Panc1 (cell line): Measurements from ENCODE around the gene KLHDC9. TPM values are rescaled to one million over a fixed set of nuclear protein-coding genes. Genes with fewer than 3 reads are reported as not detected.

Experiments
- ATAC-seq: fragments of 200-7000 bp; cut with Tn5 transposase; 2 replicates; pipeline ENCODE4 v1.9.1; 2020; ENCODE audit warnings: mild to moderate bottlenecking, moderate library complexity
- BruUV-seq: library from RNA; stranded (reverse); fragments of 400-500 nt; replicated peaks from 2 replicates; lab custom pipeline; 2021; lab: Mats Ljungman, UMichigan
- CTCF ChIA-PET: fragments of 300-600 bp; sonication (Branson Sonifier 250); formaldehyde crosslinking; loops from one replicate; lab custom pipeline; 2022; ENCODE audit warnings: antibody characterized with exemption; lab: Charles Lee
- POLR2A ChIA-PET: fragments of 300-600 bp; sonication (Branson Sonifier 250); formaldehyde crosslinking; loops from one replicate; lab custom pipeline; 2022; ENCODE audit warnings: antibody characterized with exemption; lab: Charles Lee
- DNase-seq: peaks from one replicate; pipeline ENCODE4 v3.0.0-alpha.2; 2010; ENCODE audit warnings: low read depth, low spot score
- H3K27ac ChIP-seq: 2 replicates; pipeline ENCODE4 v1.5.1; 2011; ENCODE audit warnings: mild to moderate bottlenecking, low read length, inconsistent platforms
- H3K27me3 ChIP-seq: fragments of 200-500 bp; sonication (Bioruptor generic); 2 replicates; pipeline ENCODE4 v1.6.0; 2014; ENCODE audit warnings: low read length, inconsistent platforms; ENCODE audit not compliant: control insufficient read depth, insufficient read depth
- H3K36me3 ChIP-seq: fragments of 200-500 bp; sonication (Bioruptor generic); 2 replicates; pipeline ENCODE4 v1.5.1; 2014; ENCODE audit warnings: inconsistent platforms, mild to moderate bottlenecking, low read length, moderate library complexity; ENCODE audit not compliant: control insufficient read depth, insufficient read depth
- H3K4me1 ChIP-seq: 2 replicates; pipeline ENCODE4 v1.5.1; 2011; ENCODE audit warnings: inconsistent platforms, mild to moderate bottlenecking, low read length, moderate library complexity; ENCODE audit not compliant: control insufficient read depth, insufficient read depth
- H3K4me3 ChIP-seq, 2 experiments: 2 replicates each; pipeline ENCODE4 v1.5.1; 2011 to 2012; ENCODE audit warnings: low read depth in 2 of 2, low read length in 2 of 2, mild to moderate bottlenecking in 2 of 2, inconsistent platforms in 1 of 2, moderate library complexity in 1 of 2
- H3K9me3 ChIP-seq: fragments of 200-500 bp; sonication (Bioruptor generic); 2 replicates; pipeline ENCODE4 v1.5.1; 2014; ENCODE audit warnings: low read depth, mild to moderate bottlenecking, inconsistent platforms, low read length, moderate library complexity; ENCODE audit not compliant: control insufficient read depth, insufficient read depth
- POLR2AphosphoS5 ChIP-seq: IDR thresholded peaks from 2 replicates; pipeline ENCODE4 v1.6.1; 2012; ENCODE audit warnings: mild to moderate bottlenecking, low read depth, low read length, moderate library complexity
- REST ChIP-seq, 2 experiments: IDR thresholded peaks; 2 replicates each; pipeline ENCODE4 v1.6.1; 2011 to 2012; ENCODE audit warnings: low read depth in 2 of 2, control low read depth in 1 of 2, low read length in 1 of 2, mild to moderate bottlenecking in 1 of 2, moderate library complexity in 1 of 2; ENCODE audit not compliant: insufficient read depth in 1 of 2
- SIN3A ChIP-seq: IDR thresholded peaks from 2 replicates; pipeline ENCODE4 v1.6.1; 2012; ENCODE audit warnings: low read depth, mild to moderate bottlenecking, low read length, moderate library complexity, borderline replicate concordance; ENCODE audit not compliant: insufficient read depth
- TCF7L2 ChIP-seq: IDR thresholded peaks from 2 replicates; pipeline ENCODE4 v1.6.1; 2011; ENCODE audit warnings: mild to moderate bottlenecking, low read depth, low read length, inconsistent platforms
- in situ Hi-C: cut with HindIII; loops from 2 replicates; pipeline ENCODE4 v1.10.0; 2016; ENCODE audit warnings: low sequenced_read_pairs, low pct_unique_long_range_greater_than_20kb
- intact Hi-C: fragments of 100-400 bp; cut with micrococcal nuclease; formaldehyde crosslinking; loops from one replicate; pipeline ENCODE4 v1.10.0; 2022; ENCODE audit not compliant: unreplicated experiment
- total RNA-seq: library from RNA; stranded (reverse); gene quantifications from one replicate; pipeline ENCODE4 v1.2.1, GENCODE V29; 2021; ENCODE audit not compliant: unreplicated experiment
- TF ChIP-seq, protein P1 (sequence below): fragments of 450-650 bp; IDR thresholded peaks from 2 replicates; pipeline ENCODE4 v1.5.1; 2017; ENCODE audit warnings: mild to moderate bottlenecking

The KLHDC9 gene
- total RNA-seq, 1 experiment from 2014 or later = 7.6 TPM

DNA sequence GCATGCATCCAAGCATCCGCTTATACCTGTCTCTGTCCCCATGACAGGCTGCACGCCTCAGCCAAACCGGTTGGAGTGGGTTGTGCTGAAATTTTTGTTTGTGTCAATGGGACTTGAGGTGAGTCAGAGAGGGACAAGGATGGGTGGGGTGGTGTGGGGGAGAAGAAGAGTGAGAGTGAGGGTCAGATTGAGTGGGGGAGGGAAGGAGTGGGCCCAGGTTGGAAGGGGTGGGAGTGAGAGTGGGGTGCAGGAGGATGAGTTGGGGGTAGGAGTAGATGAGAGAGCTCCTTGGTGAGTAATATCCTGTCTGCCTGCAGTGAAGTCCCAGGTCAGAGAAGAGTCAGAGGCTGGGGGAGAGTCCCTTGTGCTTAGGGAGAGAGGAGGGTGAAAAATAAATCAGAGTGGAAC is 5.5 kb upstream of the KLHDC9 start:
- TF ChIP-seq REST (IDR thresholded peaks at IDR 0.05; ENCODE audit: insufficient read depth in 1 of 2, low read depth in 2 of 2, low read length in 1 of 2) = no peak
- TF ChIP-seq SIN3A = no peak
- TF ChIP-seq, protein P1, sequence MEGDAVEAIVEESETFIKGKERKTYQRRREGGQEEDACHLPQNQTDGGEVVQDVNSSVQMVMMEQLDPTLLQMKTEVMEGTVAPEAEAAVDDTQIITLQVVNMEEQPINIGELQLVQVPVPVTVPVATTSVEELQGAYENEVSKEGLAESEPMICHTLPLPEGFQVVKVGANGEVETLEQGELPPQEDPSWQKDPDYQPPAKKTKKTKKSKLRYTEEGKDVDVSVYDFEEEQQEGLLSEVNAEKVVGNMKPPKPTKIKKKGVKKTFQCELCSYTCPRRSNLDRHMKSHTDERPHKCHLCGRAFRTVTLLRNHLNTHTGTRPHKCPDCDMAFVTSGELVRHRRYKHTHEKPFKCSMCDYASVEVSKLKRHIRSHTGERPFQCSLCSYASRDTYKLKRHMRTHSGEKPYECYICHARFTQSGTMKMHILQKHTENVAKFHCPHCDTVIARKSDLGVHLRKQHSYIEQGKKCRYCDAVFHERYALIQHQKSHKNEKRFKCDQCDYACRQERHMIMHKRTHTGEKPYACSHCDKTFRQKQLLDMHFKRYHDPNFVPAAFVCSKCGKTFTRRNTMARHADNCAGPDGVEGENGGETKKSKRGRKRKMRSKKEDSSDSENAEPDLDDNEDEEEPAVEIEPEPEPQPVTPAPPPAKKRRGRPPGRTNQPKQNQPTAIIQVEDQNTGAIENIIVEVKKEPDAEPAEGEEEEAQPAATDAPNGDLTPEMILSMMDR = no peak
- no peak for TF ChIP-seq POLR2AphosphoS5
- no peak for TF ChIP-seq TCF7L2
- no peaks in the 10 kb centered on the region for H3K9me3 ChIP-seq
- ATAC-seq = no peak
- ChIA-PET CTCF (interaction anchor here (1.1 kb wide), 1 partner anchor 51 kb away, joined by 4 read pairs; no protein-coding TSS in a partner anchor), POLR2A (interaction anchor here (0.6 kb wide), 1 partner anchor 25 kb away, joined by 9 read pairs; the partner anchor contains the start of genes NIT1 and PFDN2)
- H3K36me3 ChIP-seq = no peaks in the 10 kb centered on the region
- BruUV-seq = no TSS peak
- in situ Hi-C loops = no loop called here
- DNase-seq = no peak
- no peak overlapping the region for H3K4me3 ChIP-seq
- 0 out of 2 replicates have a peak, but pooled peaks cover 3% of the 10 kb centered on the region for H3K4me1 ChIP-seq
- no peak overlapping the region for H3K27ac ChIP-seq
- no peaks in the 10 kb centered on the region for H3K27me3 ChIP-seq
- intact Hi-C loops = no loop called here

DNA sequence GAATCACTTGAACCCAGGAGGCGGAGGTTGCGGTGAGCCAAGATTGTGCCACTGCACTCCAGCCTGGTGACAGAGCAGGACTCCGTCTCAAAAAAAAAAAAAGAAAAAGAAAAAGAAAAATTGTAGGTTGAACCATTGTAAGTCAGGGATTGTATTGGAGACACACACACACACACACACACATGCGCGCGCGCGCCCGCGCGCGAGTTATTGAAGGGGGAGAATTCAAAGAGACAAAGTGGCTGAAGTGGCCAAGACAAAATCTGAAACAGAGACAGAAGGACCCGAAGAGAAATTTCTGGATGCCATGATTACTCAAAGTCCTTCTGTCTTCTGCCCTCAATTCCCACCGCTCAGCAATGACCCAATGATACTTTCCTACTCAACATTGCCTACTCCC is 3.7 kb upstream of the KLHDC9 start:
- no TSS peak for BruUV-seq
- no peak for TF ChIP-seq SIN3A
- TF ChIP-seq POLR2AphosphoS5 = no peak
- no peak for TF ChIP-seq REST (IDR thresholded peaks at IDR 0.05; ENCODE audit: insufficient read depth in 1 of 2, low read depth in 2 of 2, low read length in 1 of 2)
- TF ChIP-seq, protein P1 = no peak
- TF ChIP-seq TCF7L2 = no peak
- CTCF ChIA-PET = no interaction called here

More for the DNA sequence above, 3.7 kb upstream of the KLHDC9 start:
- in situ Hi-C loops = no loop called here
- no peak for ATAC-seq
- POLR2A ChIA-PET = no interaction called here
- Histone ChIP-seq H3K27ac (no peak overlapping the region), H3K4me1 (0 out of 2 replicates have a peak, but pooled peaks cover 6% of the 10 kb centered on the region), H3K4me3 (no peak overlapping the region), H3K27me3 (no peaks in the 10 kb centered on the region), H3K9me3 (no peaks in the 10 kb centered on the region), H3K36me3 (no peaks in the 10 kb centered on the region)
- DNase-seq = no peak
- intact Hi-C loops = no loop called here
